GM20431 (cell line): Measurements from ENCODE around the gene RBMS3.
"Not testable (repeated sequence)": the region's sequence is repeated elsewhere in the genome, so short reads cannot be mapped to it uniquely, and the experiment has no call there.

Source experiments
- in situ Hi-C: fragments of 300-500 bp; cut with MseI, MboI; formaldehyde crosslinking; loops from one replicate; pipeline ENCODE4 v1.15.0; 2020; ENCODE audit warnings: low sequenced_read_pairs; ENCODE audit not compliant: unreplicated experiment

Gene RBMS3

DNA sequence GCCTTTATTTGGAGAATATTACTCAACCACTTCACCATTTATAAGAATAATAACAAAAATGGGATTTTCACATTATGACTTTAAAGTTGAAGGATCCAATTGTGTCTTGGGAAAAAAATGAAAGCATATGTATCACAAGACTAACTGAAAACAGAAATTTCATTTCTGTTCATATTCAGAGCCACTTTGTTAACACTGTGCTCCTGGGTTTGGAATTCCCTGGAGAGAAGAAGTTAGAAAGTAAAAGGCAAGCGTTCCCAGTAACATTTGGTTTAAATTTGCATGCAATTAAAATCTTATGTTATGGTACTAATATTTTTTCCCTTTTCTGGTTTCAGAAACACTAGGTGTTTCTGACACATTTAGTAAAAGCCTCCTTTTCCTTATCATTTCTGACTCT is 230.8 kb downstream of the RBMS3 start:
- in situ Hi-C loops: no loop called here

DNA sequence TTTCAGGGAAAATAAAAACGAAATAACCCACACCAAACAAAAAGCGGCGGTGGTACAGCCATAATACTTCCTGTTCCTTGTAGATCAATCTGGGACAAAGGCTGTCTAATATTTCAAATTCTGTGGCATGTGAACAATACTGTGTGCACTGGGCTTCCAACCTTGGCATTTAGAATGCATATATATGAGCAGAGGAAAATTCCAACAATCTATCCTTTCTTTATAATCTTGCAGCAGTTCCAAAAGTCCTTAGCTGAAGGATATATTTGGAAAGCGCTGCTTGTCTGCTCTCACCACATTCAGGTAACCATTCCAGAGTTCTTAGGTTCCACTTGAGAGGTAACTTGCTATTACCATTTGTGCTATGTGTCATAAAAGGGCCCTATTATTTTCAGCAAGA is 231.8 kb downstream of the RBMS3 start:
- in situ Hi-C loops: no loop called here

DNA sequence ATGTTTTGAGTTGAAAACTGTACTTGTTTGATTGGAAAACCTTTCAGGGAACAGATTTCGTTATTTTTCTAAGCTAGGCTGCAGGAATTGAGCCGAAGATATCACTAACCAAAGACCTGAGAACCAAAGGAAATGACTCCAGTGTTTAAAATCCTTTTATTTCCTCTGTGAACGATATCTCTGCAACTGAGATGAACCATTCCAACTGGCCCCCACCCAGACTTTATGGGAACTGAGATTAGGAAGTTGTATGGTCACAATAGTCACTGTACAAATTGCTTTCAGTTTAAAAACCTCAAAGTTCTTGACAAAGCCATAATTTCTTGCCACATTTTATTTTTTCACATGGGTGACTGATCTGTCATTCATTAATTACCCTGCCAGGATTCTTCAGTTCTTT is 232.4 kb downstream of the RBMS3 start:
- in situ Hi-C loops: no loop called here

DNA sequence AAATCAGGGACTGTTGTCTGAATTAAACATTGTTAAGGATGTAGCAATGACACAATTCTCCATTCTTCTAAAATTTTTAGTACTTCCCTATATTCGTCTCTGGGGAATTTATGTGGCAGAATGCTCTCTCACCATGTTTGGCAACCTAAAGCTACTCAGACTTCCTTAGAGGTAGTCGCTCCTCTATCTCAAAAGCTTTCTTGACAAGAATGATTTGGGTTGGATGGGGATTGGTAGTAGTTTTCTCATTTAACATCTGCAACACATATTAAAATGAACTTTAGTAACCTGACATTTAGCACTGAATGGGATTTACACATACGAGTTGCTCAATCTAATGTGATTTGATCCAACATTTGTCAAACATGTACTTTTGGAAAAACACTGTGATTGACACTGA is 233.3 kb downstream of the RBMS3 start:
- in situ Hi-C loops: no loop called here

DNA sequence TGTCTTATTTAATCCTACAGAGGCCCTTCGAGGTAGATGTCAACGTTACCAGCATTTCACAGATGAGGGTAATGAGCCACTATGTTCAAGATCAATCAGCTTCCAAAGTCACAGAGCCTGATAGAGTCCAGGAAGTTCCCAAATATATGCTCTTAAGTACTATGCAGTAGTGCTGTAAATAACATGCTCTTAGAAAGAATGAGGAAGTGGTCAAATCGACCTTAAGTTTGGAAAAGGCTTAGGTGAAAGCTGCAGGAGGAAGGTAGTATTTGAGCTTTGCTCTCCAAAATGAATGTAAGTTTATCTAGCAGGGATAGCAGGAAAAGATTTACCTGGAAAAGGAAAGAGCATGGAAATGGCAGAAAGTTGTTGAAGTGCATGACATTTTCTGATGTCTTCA is 234.0 kb downstream of the RBMS3 start:
- in situ Hi-C loops: no loop called here

DNA sequence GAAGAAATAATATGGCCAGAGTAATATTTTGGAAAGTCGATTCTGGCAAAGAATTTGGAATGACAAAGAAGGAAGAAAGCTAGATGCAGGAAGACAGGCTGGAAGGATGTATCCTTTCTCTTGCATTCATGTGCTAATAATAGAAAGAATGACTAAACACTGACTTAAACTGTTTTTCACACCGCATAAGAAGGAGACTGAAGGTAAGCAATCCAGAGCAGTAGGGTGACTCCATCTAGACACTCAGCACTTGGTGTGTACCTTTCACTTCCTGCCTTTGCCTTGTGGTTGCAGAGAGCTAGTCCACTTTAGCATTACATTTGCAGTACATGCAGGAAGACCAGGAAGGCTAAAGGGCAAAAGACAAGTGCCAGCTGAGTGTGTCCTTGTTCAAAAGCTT is 234.6 kb downstream of the RBMS3 start:
- in situ Hi-C loops: no loop called here

DNA sequence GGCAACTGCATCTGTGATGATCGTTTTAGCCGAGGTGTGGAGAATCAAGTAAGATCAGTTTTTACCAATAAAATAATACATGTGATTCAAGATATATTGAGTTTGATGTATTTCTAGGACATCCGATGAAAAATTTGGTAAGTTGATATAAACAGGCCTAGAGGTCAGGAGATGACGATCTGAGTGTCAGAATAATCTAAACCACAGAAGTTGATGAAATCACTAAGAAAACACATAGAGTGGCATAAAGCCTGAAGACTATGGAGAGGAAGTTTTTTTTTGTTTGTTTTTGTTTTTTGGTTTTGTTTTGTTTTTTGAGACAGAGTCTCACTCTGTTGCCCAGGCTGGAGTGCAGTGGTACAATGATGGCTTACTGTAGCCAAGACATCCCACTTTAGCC is 235.3 kb downstream of the RBMS3 start:
- in situ Hi-C loops: no loop called here

DNA sequence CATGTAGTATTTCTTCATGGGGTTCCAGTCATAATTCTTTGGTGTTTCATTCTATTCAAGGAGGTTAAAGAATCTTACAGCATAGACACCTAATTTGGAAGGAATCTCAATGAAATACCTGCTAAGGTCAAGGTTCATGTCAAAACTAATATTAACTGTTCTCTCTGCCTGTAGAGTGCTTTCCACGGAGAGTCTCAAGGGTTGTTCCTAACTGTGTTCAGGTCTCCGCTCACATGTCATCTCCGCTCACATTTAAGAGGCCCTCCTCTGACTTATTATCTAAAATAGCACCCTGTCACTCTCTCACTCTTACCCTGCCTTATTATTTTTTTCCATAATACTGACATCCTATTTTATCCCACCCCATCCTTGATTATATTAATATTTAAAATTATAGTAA is 239.9 kb downstream of the RBMS3 start:
- in situ Hi-C loops: no loop called here

DNA sequence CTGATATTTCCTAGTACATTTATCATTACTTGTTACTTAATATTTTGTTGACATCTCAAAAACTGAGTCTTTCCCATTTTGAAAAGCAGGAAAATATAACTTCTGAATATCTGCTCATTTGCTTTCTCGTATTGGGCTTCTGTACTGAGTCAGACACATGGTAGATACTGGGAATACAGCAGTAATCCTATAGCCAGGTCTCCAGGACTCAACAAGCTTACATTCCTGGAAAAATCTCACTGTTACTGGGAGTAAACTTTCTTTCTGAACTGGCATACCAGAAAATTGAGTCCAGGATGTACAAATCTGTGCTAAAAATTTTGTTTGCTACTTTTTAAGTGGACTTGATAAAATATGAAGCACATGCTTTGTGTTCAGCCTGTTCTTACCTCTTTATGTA is 240.4 kb downstream of the RBMS3 start:
- in situ Hi-C loops: no loop called here

DNA sequence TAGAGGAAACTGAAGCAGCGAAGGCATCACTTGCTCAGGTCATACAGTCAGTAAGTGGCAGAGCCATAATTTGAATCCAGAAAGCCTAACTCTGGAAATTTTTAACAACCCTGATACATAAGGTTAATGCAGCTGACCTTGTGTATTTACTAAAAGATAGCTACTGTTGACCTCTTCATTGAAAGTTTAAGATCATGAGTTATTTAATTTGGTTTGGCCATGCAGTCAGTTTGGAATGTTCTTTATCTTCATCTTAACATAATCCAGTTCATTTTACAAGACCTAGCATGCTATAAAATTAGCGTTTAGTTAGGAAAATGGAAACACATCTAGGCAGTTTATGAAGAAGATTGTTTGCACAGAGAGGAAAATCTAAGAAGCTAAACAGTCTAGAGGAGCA is 240.9 kb downstream of the RBMS3 start:
- in situ Hi-C loops: no loop called here

DNA sequence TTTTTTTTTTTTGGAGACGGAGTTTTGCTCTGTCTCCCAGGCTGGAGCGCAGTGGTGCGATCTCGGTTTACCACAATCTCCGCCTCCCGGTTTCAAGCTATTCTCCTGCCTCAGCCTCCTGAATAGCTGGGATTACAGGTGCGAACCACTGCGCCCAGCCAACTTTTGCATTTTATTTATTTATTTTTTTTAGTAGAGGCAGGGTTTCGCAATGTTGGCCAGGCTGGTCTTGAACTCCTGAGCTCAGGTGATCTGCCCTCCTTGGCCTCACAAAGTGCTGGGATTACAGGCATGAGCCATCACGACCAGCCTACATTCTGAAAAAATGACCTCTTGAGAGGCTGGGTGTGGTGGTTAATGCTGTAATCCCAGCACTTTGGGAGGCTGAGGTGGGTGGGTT is 243.6 kb downstream of the RBMS3 start:
- in situ Hi-C loops: not testable (repeated sequence)

DNA sequence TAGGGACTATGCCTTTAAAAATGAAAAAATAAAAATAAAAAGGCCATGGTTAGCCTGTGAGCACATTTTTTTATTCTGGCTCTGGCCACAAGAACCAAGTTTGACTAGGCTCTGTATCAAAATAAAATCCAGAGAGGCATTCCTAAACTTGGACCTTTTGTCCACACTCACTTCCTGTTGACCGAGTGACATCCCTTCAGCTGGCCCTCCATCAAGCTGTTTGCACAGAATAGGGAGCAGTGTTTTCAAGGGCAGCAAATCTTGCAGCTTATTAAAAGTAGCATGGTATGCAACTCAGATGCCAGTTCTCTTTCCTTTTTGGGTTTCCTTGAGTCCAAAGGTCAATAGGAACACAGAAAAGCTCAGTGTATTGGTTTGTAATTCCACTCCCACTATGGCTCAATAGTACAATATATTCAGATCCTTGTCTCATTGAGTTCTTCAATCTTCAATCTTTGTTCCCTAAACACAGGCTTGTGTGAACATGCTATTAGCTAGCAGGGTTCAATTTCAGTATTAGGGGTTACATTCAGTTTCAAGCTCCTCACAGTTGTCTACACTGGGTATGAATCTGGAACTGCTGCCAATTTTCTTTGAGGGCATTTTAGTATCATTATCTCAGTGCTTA is 244.5 kb downstream of the RBMS3 start:
- in situ Hi-C loops: no loop called here

DNA sequence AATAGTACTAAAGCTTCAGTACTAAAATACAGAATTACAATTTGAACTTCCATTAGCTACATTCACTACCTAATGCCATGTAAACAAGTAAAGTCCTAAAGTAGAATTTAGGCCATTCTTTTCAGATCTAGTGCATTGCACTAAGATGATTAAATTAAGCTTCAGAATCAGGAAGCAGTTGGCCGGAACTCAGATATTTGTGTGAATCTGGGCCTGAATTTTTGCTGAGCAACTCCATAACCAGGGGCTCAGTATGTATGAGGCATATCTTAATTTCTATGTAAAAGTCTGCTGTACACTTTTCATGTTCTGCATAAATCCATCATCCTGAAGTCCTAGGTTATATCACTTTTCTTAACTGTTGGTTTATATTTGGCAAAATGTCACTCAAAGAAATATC is 246.4 kb downstream of the RBMS3 start:
- in situ Hi-C loops: no loop called here

DNA sequence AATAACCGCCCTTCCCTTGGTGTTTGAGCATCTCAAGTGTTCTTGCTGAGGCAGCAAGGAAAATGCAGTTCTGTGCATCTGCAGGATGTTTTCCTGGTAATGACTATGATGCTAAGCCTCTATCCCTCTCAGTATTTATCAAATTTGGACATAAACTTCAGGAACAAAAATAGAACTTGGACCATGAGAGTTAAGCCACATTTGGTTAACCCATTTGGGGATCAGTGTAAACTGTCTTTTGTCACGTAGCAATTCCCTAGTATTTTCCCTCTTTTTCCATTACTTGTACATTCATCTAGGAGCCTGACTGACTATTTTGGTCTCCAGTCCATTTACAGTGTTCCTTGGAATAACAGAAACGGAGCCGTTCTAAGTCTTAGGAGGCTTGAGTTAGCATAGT is 250.8 kb downstream of the RBMS3 start:
- in situ Hi-C loops: no loop called here

DNA sequence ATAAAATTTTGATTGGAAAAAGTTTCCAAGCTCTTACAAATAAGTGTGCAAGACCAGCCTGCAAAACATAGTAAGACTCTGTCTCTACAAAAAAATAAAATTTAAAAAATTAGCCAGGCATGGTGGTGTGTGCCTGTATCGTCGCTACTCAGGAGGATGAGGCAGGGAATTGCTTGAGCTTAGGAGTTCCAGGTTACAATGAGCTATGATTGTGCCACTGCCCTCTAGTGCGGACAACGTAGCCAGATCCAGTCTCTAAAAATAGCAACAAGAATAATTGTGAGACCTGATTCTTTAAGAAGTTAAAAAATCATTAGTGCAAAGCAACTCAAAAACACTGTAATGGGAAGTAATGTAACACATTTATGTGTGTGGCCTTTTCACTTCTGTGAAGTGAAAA is 251.6 kb downstream of the RBMS3 start:
- in situ Hi-C loops: no loop called here

DNA sequence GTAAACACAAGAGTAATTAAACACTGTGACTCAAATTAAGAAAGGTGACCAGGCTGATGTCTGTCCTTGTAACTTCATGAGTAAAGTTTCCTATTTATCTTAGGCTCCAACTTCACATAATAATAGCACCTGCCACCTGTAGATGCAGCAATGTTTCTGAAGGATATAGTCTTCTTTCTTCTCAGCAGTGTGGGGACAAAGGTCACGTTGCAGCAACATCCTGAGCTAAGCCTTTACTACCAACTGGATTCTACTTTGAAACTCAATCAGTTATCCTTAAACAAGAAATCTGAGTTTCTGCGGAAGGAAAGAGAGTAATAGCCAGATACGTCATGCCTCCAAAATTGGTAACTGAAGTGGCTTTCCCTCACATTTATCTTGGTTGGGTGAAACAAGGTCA is 253.1 kb downstream of the RBMS3 start:
- in situ Hi-C loops: no loop called here

DNA sequence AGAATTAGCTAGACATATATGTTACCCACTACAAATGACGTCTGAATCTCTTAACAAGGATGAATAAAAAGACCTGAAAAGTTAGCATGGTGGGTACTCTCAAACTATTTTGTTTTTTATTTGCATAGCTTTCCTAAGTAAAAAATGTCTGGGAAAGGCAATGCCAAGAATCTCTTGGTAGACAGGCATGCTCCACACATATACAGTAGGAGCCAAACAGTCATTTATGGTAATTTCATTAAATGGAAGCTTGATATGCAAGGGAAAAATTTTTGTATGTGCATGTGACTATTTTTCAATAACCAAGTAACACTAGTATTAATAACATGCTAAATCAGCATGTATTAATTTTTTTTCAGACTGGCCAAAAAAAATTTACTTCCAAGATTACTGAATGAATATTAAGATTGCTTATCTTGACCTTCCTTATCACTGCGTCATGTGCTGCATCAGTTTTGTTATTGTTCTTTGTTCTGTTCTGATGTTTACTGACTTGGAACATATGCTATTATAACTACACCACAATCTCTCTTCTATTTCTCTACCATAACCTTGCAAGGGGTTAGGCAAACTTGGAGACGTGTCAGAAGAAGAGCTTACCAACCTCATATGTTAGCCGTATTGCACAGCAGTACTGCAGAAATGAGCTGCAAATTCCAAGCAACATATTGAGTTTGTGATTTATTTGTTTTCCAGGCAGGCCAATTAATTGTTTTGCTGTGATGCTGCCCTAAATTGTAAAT is 255.3 kb downstream of the RBMS3 start:
- in situ Hi-C loops: no loop called here

DNA sequence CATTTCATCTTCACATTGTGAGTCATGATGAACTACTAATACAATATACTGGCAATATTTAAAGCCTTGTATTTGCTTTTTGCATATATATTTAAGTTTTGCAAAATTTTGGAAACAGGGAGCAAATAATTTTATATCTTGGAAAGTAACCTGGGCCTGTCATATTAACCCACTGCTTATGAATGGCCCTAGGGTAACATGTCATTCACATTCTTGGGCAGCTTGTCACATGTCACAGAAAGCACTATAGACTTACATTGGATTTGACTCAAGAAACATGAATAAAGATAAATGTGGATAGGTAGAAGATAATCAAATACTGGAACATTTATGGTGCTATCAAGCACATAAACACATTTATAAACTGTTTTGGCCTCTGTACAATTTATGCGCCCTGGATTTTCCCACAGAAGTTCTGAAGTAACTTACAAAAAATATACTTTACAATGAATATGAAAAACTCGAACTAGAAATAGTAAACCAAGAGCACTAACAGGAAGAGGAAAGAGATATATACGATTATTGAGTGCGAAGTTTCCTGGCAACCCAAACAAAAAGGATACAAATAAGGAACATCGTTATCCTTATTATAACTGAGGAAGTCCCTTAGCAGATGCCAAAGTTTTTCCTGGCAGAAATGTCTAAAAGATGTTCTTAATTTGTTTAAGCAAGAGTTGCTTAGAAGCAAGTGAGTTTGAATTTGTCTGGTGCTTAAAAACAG is 257.2 kb downstream of the RBMS3 start:
- in situ Hi-C loops: no loop called here

DNA sequence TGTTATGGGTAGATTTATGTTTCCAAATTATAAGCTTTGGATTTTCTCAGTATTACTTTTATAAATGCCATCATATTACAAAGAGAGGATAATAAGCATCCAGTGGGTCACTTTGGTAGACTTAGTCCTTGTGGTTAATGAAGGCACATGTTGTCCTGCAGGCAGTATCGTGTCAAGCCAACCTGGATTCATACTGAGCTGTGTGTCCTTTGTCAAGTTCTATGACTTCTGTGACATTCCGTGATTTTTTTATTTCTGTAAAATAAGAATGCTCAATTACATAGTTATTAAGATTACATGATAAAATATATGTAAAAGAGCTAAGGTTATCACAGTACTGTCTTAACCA is 257.7 kb downstream of the RBMS3 start:
- in situ Hi-C loops: no loop called here

DNA sequence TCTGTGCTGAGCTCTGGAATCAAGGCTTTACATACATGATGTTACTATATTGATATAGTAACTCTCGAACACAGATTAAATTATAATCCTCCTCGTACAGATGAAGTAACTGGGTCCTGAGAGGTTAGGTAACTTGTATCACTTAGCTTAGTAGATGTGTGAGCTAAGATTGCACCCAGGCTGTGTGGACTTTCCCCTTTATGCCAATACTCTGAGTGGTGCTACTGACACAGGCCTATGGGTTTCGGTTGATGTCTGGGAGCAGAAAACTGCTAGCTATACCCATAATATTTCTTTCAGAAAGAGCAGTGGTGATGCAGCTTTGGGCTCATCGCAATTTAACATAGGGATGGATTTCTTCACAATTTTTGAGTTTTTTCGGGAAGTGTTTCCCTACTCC is 259.7 kb downstream of the RBMS3 start:
- in situ Hi-C loops: no loop called here

DNA sequence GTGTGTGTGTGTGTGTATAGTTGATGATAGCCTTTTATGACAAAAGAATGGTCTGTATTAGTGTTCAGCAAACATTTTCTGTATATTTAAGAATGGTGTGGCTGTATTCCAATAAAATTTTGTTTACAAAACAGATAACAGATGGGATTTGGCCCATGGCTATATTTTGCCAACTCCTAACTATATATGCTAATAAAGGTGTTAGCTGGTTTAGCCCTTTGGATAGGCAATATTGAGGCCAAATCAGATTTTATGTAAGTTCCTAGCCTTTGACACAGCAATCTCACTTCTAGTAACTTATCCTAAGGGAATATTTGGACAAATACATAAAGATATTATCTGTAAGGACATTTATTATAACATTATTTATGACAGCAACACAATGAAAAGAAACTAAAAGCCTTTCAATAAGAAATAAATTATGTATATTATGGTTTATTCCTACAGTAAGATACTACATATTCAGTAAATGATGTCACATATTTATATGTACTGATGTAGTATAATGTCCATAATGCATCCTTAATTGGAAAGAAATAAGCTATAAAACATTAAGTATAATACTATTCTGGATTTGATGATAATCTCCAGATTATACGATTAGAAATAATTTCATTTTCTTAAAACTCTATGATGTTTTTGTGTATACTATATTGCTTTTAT is 264.0 kb downstream of the RBMS3 start:
- in situ Hi-C loops: no loop called here
